ENCODE results near the gene MACROH2A2. TPM values are rescaled to one million over a fixed set of nuclear protein-coding genes. Genes with fewer than 3 reads are reported as not detected.

MACROH2A2 gene
- total and polyA plus RNA-seq, 2 of the 13 experiments (the other 11 are each of a cell fraction or from before 2014, with no cell fraction given): 9.8 to 43.1 TPM

Other genes with a start within 250 kb of the MACROH2A2 start
- gene AIFM2, start 80.0 kb downstream of the MACROH2A2 start, total RNA-seq (2016; rRNA removed; fragmentation: Illumina TruSeq; extraction: Trizol): 20.3 and 29.6 TPM in 2 replicates
- 29.5 and 36.9 TPM in 2 replicates for gene AIFM2, start 80.0 kb downstream of the MACROH2A2 start, polyA plus RNA-seq (2011; rRNA removed)
- 6.8 and 8.9 TPM in 2 replicates for gene TYSND1, start 93.9 kb downstream of the MACROH2A2 start, total RNA-seq (2016; rRNA removed; fragmentation: Illumina TruSeq; extraction: Trizol)
- gene TYSND1, start 93.9 kb downstream of the MACROH2A2 start, polyA plus RNA-seq (2011; rRNA removed): 3.3 and 4.6 TPM in 2 replicates
- 104 and 117 TPM in 2 replicates for gene SAR1A, start 117.7 kb downstream of the MACROH2A2 start, total RNA-seq (2016; rRNA removed; fragmentation: Illumina TruSeq; extraction: Trizol)
- gene SAR1A, start 117.7 kb downstream of the MACROH2A2 start, polyA plus RNA-seq (2011; rRNA removed): 42.7 and 51.4 TPM in 2 replicates
- gene PPA1, start 180.6 kb downstream of the MACROH2A2 start, total RNA-seq (2016; rRNA removed; fragmentation: Illumina TruSeq; extraction: Trizol): 250 and 371 TPM in 2 replicates
- 104 and 136 TPM in 2 replicates for gene PPA1, start 180.6 kb downstream of the MACROH2A2 start, polyA plus RNA-seq (2011; rRNA removed)
- under 0.01 TPM in 1 of 2 replicates, not detected in the other for gene NPFFR1, start 231.2 kb downstream of the MACROH2A2 start, total RNA-seq (2016; rRNA removed; fragmentation: Illumina TruSeq; extraction: Trizol)
- gene NPFFR1, start 231.2 kb downstream of the MACROH2A2 start, polyA plus RNA-seq (2011; rRNA removed): not detected in 2 replicates